CD4-positive, alpha-beta T cell treated with Interleukin-17A for 1 hour (primary cell): ENCODE measurements around the gene CDIPT.

ENCODE experiments used
- DNase-seq: peaks from one replicate; pipeline ENCODE4 v3.0.0-alpha.2; 2020

Gene CDIPT

GRCh38 chr16:29824589-29825144 is 38.4 kb downstream of the CDIPT start:
- DNase-seq, result no peak

GRCh38 chr16:29821643-29822115 is 41.3 kb downstream of the CDIPT start:
- DNase-seq, result no peak

DNA sequence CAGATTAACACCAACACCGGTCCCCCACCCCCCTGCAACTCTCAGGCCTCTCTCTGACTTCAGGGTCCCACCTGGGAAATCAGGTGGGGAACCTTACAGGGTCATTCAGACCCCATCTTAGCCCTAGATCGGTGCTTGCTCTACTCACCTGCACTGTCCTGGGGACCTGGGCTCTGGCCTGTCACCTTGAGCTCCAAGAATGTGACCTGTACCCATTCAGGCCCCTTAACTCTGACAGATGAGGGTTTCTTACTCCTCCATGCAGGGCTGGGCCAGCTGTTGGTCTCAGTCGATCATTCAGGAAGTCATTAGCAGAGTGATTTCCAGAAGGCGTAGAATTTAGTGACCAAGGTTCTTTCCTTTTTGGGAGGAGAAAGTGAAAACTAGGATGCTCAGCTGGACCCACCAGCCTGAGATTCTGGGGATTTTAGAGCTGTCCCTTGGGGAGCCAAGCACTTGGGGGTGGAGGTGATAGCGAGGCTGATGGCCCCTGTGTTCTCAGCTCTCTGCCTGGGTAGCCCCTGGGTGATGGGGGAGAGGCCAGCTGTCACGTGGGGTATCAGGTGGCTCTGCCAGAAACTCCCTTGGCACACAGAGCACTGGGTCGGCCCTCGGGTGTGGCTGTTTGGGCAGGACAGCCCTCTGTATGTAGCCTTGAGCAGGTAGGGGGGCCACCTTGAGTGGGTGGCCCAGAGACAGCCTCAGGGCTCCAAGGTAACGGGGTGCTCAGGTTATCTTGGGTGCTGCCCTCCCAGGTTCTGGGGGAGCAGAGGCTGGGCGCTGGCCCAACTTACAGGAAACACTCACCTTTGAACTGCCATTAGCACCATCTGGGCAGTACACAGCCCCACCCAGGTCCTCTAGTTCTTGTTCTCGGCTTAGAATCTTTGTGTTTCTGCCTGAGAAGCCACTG is 42.0 kb downstream of the CDIPT start:
- DNase-seq, result peak; percentile 70

DNA sequence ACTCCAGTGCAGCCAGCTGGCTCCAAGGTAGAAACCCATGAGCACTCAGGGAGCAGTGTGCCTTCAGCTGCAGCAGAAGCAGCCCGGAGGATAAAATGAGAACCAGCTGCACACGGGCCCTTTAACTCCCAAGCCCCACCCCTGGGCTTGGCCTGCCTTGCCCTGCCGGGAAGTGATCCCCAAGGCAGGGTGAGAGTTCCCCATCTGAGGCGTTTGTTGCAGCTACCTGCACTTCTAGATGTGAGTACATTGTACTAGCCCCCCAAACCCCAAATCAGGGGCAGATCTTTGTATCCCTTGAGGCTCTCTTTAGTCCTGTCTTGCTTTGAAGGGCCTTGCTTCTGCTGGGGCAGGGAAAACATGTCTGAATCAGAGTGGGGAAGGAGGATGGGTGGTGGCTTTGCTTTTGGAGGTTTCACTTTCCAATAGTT is 42.7 kb downstream of the CDIPT start, which contains the start of gene MVP:
TSS of gene MVP (plus strand) at position 192 of the 431 bp plus-strand sequence. CDS start 10,088 bp downstream, outside the sequence.
- DNase-seq, result peak; percentile 49

DNA sequence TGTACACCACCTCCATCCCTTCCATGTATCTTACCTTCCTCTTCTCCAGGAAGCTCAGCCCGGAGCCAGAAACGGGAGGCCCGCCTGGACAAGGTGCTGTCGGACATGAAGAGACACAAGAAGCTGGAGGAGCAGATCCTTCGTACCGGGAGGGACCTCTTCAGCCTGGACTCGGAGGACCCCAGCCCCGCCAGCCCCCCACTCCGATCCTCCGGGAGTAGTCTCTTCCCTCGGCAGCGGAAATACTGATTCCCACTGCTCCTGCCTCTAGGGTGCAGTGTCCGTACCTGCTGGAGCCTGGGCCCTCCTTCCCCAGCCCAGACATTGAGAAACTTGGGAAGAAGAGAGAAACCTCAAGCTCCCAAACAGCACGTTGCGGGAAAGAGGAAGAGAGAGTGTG is 43.5 kb downstream of the CDIPT start:
- no peak for DNase-seq

GRCh38 chr16:29818082-29818481 is 44.9 kb downstream of the CDIPT start:
- DNase-seq, result no peak

DNA sequence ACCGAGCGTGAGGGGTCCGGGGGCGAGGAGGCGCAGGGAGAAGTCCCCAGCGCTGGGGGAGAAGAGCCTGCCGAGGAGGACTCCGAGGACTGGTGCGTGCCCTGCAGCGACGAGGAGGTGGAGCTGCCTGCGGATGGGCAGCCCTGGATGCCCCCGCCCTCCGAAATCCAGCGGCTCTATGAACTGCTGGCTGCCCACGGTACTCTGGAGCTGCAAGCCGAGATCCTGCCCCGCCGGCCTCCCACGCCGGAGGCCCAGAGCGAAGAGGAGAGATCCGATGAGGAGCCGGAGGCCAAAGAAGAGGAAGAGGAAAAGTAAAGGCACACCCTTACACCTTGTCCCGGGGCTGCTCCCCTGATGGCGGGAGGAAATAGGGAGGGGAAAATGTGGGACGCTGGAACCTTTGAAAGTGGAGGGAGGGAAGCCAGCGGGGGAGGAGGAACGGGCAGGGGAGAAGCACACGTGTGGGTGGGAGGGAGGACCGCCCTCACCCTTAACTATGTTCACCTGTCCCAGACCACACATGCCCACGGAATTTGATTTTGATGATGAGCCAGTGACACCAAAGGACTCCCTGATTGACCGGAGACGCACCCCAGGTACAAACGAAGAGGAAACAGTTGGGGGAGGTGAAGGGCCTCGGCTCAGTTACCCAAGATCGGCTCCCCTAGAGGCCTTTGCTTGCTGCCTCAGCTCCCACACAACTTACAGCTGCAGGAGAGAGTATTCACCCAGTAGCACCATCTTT is 46.2 kb downstream of the CDIPT start:
- peak; percentile 55 for DNase-seq

GRCh38 chr16:29815793-29816693 is 47.0 kb downstream of the CDIPT start, which contains the start of gene PAGR1:
Gene PAGR1, plus strand, starts transcription at chr16:29816152. Its CDS starts 374 bp downstream, at chr16:29816526.
- peak; percentile 100 for DNase-seq

- no peak for DNase-seq
Measured at GRCh38 chr16:29815032-29815721, 47.8 kb downstream of the CDIPT start.

GRCh38 chr16:29814592-29814991 is 48.4 kb downstream of the CDIPT start:
- DNase-seq, result no peak

DNA sequence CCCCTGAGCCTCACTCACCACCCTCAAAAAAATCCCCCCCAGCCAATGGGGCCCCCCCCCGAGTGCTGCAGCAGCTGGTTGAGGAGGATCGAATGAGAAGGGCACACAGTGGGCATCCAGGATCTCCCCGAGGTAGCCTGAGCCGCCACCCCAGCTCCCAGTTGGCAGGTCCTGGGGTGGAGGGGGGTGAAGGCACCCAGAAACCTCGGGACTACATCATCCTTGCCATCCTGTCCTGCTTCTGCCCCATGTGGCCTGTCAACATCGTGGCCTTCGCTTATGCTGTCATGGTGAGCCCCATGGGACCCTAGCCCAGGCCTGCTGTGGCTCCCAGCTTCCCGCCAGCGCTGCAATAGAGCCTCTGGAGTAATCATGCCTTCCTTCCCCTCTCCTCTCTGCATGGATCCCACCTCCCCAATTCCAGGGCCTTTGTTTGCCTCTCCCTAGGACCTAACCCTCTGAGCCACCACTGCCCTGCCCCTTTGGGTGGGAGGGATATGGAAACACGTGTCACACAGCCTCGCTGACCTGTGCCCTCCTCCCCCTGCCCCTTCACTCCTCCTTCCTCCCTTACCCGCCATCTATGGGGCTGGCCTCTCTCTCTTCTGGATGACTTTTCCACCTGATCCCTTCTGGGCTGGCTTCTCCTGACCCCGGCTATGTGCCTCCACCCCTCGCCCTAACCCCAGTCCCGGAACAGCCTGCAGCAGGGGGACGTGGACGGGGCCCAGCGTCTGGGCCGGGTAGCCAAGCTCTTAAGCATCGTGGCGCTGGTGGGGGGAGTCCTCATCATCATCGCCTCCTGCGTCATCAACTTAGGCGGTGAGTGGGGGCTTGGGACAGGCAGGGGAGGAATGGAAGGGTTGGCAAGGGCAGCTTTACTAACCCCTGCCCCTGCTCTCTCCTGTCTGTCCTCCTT is 49.1 kb downstream of the CDIPT start:
- no peak for DNase-seq

DNA sequence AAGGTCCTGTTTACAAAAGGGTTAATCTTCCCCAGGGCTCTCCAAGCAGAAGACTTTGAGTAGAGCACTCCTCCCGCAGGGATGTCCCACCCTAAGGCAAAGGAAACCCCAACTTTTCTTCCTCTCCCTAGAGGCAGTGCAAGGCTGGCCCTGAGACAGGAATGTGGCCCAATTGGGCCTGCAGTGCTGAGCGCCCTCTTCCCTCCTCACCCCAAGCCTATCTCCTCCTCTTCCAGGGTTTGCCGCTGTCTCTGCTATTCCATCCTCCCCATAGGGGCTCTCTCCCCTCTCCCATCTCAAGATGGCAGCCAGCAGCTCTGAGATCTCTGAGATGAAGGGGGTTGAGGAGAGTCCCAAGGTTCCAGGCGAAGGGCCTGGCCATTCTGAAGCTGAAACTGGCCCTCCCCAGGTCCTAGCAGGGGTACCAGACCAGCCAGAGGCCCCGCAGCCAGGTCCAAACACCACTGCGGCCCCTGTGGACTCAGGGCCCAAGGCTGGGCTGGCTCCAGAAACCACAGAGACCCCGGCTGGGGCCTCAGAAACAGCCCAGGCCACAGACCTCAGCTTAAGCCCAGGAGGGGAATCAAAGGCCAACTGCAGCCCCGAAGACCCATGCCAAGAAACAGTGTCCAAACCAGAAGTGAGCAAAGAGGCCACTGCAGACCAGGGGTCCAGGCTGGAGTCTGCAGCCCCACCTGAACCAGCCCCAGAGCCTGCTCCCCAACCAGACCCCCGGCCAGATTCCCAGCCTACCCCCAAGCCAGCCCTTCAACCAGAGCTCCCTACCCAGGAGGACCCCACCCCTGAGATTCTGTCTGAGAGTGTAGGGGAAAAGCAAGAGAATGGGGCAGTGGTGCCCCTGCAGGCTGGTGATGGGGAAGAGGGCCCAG is 50.0 kb downstream of the CDIPT start:
- no peak for DNase-seq

- peak; percentile 67 for DNase-seq
Measured at GRCh38 chr16:29811896-29812665, 50.9 kb downstream of the CDIPT start, which contains the start of gene PRRT2. Gene PRRT2, plus strand, starts transcription at chr16:29812193. Its CDS starts 862 bp downstream, at chr16:29813055.

DNA sequence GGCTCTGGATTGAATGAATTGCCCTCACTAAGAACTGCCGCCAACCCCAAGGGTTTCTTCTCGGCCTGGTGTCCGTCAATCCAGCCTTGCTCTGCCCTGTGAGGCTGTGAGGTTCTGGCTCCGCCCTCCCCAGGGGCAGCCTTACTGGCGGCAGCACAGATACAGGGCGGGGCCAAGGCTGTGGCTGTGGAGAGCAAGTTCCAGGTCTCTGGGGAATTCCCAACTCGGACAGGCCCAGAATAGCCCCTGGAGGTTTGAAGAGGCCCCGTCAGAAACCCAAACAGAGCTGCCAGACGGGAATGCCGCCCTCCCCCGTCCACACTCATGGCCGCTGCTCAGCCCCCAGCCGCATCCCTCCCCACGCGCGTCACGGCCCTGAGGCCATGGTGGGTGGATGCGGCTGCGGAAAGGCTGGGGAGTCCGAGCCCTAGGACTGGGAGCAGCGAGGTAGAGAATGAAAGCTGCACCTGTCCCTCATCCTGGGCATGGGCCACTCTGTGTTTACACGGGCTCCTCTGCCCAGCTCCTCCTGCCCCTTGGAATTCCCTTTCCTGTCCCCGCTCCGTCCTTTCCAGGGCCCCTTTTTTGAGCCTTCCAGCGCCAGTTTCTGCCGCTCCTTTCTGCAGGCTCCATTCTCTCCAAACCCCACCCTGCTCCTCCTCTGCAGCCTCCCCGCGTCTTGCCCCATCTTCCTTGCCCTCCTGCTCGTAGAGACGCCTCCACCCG is 51.7 kb downstream of the CDIPT start:
- peak; percentile 85 for DNase-seq

GRCh38 chr16:29810699-29811169 is 52.3 kb downstream of the CDIPT start:
- no peak for DNase-seq

DNA sequence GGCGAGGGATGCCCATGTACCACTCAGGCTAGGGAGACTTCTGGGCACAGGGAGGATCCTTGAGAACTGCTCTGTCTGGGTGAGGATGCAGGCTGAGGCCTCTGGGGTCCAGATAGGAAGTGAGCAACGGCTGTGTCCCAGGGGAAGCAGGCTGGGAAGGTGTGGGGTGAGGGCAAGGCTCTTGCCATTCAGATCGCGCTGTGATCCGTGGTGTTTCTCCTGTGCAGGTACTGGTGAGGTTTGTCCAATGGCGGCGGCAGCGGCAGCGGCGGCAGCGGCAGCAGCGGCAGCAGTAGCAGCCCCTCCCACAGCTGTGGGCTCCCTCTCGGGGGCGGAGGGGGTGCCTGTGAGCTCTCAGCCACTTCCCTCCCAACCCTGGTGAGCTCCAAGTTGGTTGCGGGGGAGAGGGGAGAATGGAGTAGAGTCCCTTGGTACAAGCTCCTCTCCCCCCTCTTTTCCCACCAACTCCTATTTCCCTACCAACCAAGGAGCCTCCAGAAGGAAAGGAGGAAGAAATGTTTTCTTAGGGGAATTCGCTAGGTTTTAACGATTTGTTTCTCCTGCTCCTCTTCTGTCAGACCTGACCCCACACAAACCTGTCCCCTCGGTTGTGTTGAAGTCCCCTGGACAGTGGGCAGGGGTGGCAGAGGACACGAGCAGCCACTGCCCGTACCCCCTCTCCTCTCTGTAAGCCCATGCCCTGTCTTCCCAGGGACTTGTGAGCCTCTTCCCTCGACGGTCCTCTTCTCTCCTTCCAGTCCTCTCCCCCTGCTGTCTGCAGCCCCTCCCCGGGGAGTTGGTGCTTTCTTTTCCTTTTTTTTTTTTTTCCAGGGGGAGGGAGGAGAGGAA is 53.0 kb downstream of the CDIPT start:
- DNase-seq, result peak; percentile 68
